Head of caudate nucleus (tissue), 42 donors: Measurements from ENCODE around the gene HOXB3.

ENCODE experiments used
- DNase-seq, 42 donors: peaks; one replicate each; pipeline versions ENCODE4 v3.0.0 to v3.0.0-alpha.2; 2020 to 2021; ENCODE audit warnings: mixed read lengths in 7 of 42
- intact Hi-C: fragments of 100-400 bp; cut with DNase I; formaldehyde crosslinking; loops from one replicate; pipeline ENCODE4 v1.15.0; 2022

HOXB3 gene

GRCh38 chr17:48500435-48501426 is 89.3 kb downstream of the HOXB3 start:
- no peak for DNase-seq
- intact Hi-C loops, result no loop called here

- no peak for DNase-seq
- intact Hi-C loops, result no loop called here
Observed at GRCh38 chr17:48499735-48500434, 90.2 kb downstream of the HOXB3 start.

- DNase-seq, result no peak
- intact Hi-C loops, result no loop called here
Observed at GRCh38 chr17:48499248-48499647, 90.8 kb downstream of the HOXB3 start.
